ENCODE measurements around the gene AKR1C8. TPM values are rescaled to one million over a fixed set of nuclear protein-coding genes. Genes with fewer than 3 reads are reported as not detected.

The AKR1C8 gene
- total and polyA plus RNA-seq, 10 of the 15 experiments (the other 5 are each of a cell fraction or from before 2014, with no cell fraction given) = 0.18 TPM; not detected in 9

DNA sequence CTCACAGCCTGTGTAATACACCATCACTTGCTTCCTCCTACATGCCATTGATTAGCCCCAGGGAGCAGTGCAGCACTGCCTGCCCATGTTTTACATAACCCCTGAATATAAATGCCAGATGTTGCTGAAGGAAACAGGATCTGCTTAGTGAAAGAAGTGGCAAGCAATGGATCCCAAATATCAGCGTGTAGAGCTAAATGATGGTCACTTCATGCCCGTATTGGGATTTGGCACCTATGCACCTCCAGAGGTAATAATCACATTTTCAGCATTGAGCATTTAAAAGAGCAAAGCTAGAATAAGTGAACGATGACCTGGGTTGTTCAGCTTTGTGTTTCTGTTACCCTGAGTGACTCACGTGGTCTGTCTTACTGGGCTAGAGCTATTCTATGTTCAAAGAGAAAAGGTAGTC lies 11.8 kb upstream of the AKR1C8 start, which contains the start of gene AKR1C4 (continued):
- no peak for TF ChIP-seq POLR2AphosphoS2 (IDR thresholded peaks at IDR 0.05; ENCODE audit: low read depth, low read length)

- DNase-seq (ENCODE audit: low read depth, low spot score) (no peak), ATAC-seq (no peak), FAIRE-seq (no peak)
- Histone ChIP-seq H3K36me3 (ENCODE audit: control insufficient read depth in 2 of 2, insufficient read depth in 2 of 2, low read length in 1 of 2) (no peaks in the 10 kb centered on the region), H3K4me1 (ENCODE audit: control insufficient read depth, insufficient read depth, low read length) (no peaks in the 10 kb centered on the region), H3K79me2 (ENCODE audit: control insufficient read depth, insufficient read depth, low read length) (no peaks in the 10 kb centered on the region), H3K27ac (ENCODE audit: control insufficient read depth, insufficient read depth) (no peak overlapping the region), H3K4me2 (ENCODE audit: control insufficient read depth, insufficient read depth) (no peak overlapping the region), H4K20me1 (ENCODE audit: control insufficient read depth, insufficient read depth) (no peaks in the 10 kb centered on the region), H3K9ac (ENCODE audit: control insufficient read depth, insufficient read depth, low read length) (no peak overlapping the region), H3K27me3 (replicated peaks in 1 of 2; ENCODE audit: control insufficient read depth in 2 of 2, insufficient read depth in 2 of 2, low read length in 1 of 2) (no peaks in the 10 kb centered on the region), H2AFZ (ENCODE audit: control insufficient read depth, low read depth, low read length) (no peak overlapping the region), H3K9me3 (replicated peaks; ENCODE audit: control insufficient read depth, insufficient read depth, low read length) (no peaks in the 10 kb centered on the region), H3K4me3 (no peak overlapping the region)
- 21% methylated on average over 6 of the region's 6 CpGs for WGBS (ENCODE audit: insufficient coverage, insufficient replicate concordance, low lambda C conversion rate, missing lambda C conversion rate)
- intact Hi-C loops (cut with micrococcal nuclease; ENCODE audit: unreplicated experiment) = no loop called here
- in situ Hi-C loops (cut with MboI) = no loop called here
- CTCF ChIA-PET = no interaction called here
- SMC1A ChIA-PET (ENCODE audit: uncharacterized antibody, unreplicated experiment) = no interaction called here
- POLR2A ChIA-PET = no interaction called here
- RAD21 ChIA-PET (ENCODE audit: unreplicated experiment) = no interaction called here
- BruUV-seq (replicated peaks) = no TSS peak
- TF ChIP-seq SUPT20H (IDR thresholded peaks at IDR 0.05; ENCODE audit: borderline replicate concordance, control insufficient read depth, low read depth, low read length) (no peak), NR2C1 (IDR thresholded peaks at IDR 0.05) (no peak), SRF (IDR thresholded peaks at IDR 0.05; ENCODE audit: low read depth in 2 of 2, low read length in 2 of 2) (no peak), WRNIP1 (IDR thresholded peaks at IDR 0.05; ENCODE audit: borderline replicate concordance, low read depth, low read length) (no peak), SMAD1 (IDR thresholded peaks at IDR 0.05; ENCODE audit: low read depth, partially characterized antibody) (no peak), BCL11A (IDR thresholded peaks at IDR 0.05; ENCODE audit: low read depth, low read length) (no peak), DPF2 (IDR thresholded peaks at IDR 0.05) (no peak), EED (IDR thresholded peaks at IDR 0.05; ENCODE audit: low read depth) (no peak), ATF2 (IDR thresholded peaks at IDR 0.05; ENCODE audit: low read length) (no peak), CBX5 (IDR thresholded peaks at IDR 0.05; ENCODE audit: low read depth) (no peak), EZH2 (IDR thresholded peaks at IDR 0.05; ENCODE audit: borderline replicate concordance, control insufficient read depth, low read depth, low read length) (no peak), SREBF1 (IDR thresholded peaks at IDR 0.05; ENCODE audit: low read length) (no peak), MLLT1 (IDR thresholded peaks at IDR 0.05) (no peak)
- TF ChIP-seq, protein P1, sequence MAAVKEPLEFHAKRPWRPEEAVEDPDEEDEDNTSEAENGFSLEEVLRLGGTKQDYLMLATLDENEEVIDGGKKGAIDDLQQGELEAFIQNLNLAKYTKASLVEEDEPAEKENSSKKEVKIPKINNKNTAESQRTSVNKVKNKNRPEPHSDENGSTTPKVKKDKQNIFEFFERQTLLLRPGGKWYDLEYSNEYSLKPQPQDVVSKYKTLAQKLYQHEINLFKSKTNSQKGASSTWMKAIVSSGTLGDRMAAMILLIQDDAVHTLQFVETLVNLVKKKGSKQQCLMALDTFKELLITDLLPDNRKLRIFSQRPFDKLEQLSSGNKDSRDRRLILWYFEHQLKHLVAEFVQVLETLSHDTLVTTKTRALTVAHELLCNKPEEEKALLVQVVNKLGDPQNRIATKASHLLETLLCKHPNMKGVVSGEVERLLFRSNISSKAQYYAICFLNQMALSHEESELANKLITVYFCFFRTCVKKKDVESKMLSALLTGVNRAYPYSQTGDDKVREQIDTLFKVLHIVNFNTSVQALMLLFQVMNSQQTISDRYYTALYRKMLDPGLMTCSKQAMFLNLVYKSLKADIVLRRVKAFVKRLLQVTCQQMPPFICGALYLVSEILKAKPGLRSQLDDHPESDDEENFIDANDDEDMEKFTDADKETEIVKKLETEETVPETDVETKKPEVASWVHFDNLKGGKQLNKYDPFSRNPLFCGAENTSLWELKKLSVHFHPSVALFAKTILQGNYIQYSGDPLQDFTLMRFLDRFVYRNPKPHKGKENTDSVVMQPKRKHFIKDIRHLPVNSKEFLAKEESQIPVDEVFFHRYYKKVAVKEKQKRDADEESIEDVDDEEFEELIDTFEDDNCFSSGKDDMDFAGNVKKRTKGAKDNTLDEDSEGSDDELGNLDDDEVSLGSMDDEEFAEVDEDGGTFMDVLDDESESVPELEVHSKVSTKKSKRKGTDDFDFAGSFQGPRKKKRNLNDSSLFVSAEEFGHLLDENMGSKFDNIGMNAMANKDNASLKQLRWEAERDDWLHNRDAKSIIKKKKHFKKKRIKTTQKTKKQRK (IDR thresholded peaks at IDR 0.05; ENCODE audit: low read depth, low read length) = no peak
These were observed 10.9 kb upstream of the AKR1C8 start for GRCh38 chr10:5195727-5196374.

Measured in GM12878 (cell line).